ENCODE measurements around the gene RNF157. TPM values are rescaled to one million over a fixed set of nuclear protein-coding genes. Genes with fewer than 3 reads are reported as not detected.
A peak's percentile ranks its signal among the peaks of the same experiment; 100 is the strongest.

RNF157 gene
- total and polyA plus RNA-seq, 2 of the 13 experiments (the other 11 are each of a cell fraction or from before 2014, with no cell fraction given), result 0.44 to 1.5 TPM

DNA sequence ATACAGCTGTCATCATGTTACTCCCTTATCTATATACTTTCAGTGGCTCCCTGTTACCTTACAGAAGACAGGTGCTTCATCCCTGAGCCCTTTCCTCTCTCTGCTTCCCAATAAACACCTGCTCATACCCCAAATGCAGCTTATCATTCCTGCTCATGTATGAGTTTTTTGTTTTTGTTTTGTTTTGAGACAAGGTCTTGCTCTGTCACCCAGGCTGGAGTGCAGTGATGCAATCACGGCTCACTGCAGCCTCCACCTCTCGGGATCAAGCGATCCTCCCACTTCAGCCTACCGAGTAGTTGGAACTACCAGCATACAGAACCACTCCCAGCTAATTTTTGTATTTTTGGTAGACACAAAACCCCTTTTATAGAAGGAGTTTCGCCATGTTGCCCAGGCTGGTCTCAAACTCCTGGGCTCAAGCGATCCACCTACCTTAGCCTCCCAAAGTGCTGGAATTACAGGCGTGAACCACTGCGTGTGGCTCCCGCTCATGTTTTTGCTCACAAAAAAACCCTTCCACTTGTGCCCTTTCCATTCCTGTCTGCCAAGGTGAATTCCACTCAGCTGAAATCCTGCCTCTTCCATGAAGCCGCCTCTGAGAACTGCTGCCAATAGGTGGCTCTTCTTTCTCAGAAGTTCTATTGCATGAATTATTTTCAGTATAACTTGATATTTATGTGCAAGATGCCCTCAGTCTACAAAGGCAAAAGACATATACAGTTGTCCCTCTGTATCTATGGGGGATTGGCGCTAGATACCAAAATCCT is 7.9 kb upstream of the RNF157 start (continued):
- TF ChIP-seq CREB3 (CRISPR knock-in tag; IDR thresholded peaks at IDR 0.05), result no peak
- TF ChIP-seq ZNF768 (CRISPR knock-in tag; IDR thresholded peaks at IDR 0.05), result no peak
- no peak for TF ChIP-seq ISX (CRISPR knock-in tag; conservative IDR thresholded peaks at IDR 0.05)
- TF ChIP-seq ZNF432 (CRISPR knock-in tag; IDR thresholded peaks at IDR 0.05; ENCODE audit: borderline replicate concordance), result no peak
- no peak for TF ChIP-seq ZNF276 (CRISPR knock-in tag; IDR thresholded peaks at IDR 0.05; ENCODE audit: low read depth)
- TF ChIP-seq ZNF160 (CRISPR knock-in tag; IDR thresholded peaks at IDR 0.05), result no peak
- no peak for TF ChIP-seq RBM39 (IDR thresholded peaks at IDR 0.05; ENCODE audit: low read depth, low read length, poor library complexity, severe bottlenecking)
- TF ChIP-seq U2AF1 (optimal IDR thresholded peaks at IDR 0.05; ENCODE audit: low read depth, low read length), result no peak
- no peak for TF ChIP-seq CBFB (CRISPR knock-in tag; IDR thresholded peaks at IDR 0.05)
- TF ChIP-seq ZNF431 (CRISPR knock-in tag; IDR thresholded peaks at IDR 0.05; ENCODE audit: borderline replicate concordance, low read depth), result no peak
- TF ChIP-seq HNRNPLL (IDR thresholded peaks at IDR 0.05; ENCODE audit: low read depth, low read length, poor library complexity, severe bottlenecking), result no peak
- peak; percentile 91 for TF ChIP-seq CEBPG (CRISPR knock-in tag; IDR thresholded peaks at IDR 0.05)
- no peak for TF ChIP-seq ZNF652 (CRISPR knock-in tag; IDR thresholded peaks at IDR 0.05; ENCODE audit: borderline replicate concordance, low read depth)
- no peak for TF ChIP-seq ZNF362 (CRISPR knock-in tag; IDR thresholded peaks at IDR 0.05; ENCODE audit: borderline replicate concordance)
- TF ChIP-seq GATAD2A (CRISPR knock-in tag; IDR thresholded peaks at IDR 0.05), result peak; percentile 54
- no peak for TF ChIP-seq ZC3H13 (CRISPR knock-in tag; IDR thresholded peaks at IDR 0.05)
- TF ChIP-seq, protein P1, sequence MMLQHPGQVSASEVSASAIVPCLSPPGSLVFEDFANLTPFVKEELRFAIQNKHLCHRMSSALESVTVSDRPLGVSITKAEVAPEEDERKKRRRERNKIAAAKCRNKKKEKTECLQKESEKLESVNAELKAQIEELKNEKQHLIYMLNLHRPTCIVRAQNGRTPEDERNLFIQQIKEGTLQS (CRISPR knock-in tag; IDR thresholded peaks at IDR 0.05), result peak; percentile 68
- peak; percentile 47; the same call in 1 of the 2 replicates for TF ChIP-seq ZNF788 (CRISPR knock-in tag; IDR thresholded peaks at IDR 0.05; ENCODE audit: borderline replicate concordance)
- no peak for TF ChIP-seq ZNF569 (CRISPR knock-in tag; IDR thresholded peaks at IDR 0.05; ENCODE audit: borderline replicate concordance)
- no peak for TF ChIP-seq TSC22D2 (CRISPR knock-in tag; IDR thresholded peaks at IDR 0.05; ENCODE audit: borderline replicate concordance)
- TF ChIP-seq SRSF1 (optimal IDR thresholded peaks at IDR 0.05; ENCODE audit: low read depth, low read length), result no peak
- no peak for TF ChIP-seq KLF13 (CRISPR knock-in tag; IDR thresholded peaks at IDR 0.05)
- 0 out of 2 replicates have a peak, but pooled peaks have one; percentile 20 for TF ChIP-seq ZNF605 (CRISPR knock-in tag; IDR thresholded peaks at IDR 0.05)
- 0 out of 2 replicates have a peak, but pooled peaks have one; percentile 22 for TF ChIP-seq KMT2A (CRISPR knock-in tag; IDR thresholded peaks at IDR 0.05)
- TF ChIP-seq, protein P2, sequence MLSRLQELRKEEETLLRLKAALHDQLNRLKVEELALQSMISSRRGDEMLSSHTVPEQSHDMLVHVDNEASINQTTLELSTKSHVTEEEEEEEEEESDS (CRISPR knock-in tag; IDR thresholded peaks at IDR 0.05; ENCODE audit: borderline replicate concordance), result no peak
